ENCODE measurements around the gene DNAJC27.

DNA sequence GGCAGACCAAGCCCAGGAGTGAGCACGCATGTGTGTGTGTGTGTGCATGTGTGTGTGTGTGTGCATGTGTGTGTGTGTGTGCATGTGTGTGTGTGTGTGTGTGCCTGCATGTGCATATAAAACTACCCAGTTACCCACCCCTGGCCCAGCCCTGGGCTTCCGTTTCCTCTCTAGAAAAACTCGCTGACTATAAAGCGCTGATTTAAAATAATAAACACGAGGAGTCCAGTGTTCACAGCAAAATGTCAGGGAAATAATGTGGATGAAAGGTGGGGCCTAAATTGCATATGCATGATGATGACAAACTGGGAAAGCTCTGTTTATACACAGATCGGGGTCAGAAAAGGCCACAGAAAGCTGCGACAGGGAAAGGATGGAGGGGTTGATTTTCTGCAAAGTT, 59.2 kb downstream of the DNAJC27 start:
- TF ChIP-seq CTCF (IDR thresholded peaks at IDR 0.05) (no peak), POLR2A (IDR thresholded peaks at IDR 0.05) (no peak)
